ENCODE data around the gene PDIA5.

The PDIA5 gene

DNA sequence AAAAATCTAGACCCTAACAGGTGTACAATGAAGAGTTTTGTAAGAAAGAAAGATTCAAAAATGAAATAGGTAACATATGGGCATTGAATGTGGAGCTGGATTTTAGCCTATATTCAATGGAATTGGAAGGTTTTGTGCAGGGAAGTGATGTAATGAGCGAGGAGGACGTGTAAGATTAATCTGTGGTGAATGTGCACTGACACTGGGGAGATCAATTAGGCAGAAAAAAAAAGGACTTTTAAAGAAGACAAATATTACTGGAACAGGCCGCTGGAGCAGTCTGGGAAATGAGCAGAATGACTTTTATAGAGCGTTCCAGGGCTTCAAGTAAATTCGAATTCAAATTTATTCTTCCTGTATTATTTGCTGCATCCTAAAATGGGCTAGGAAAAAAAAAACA lies 55.2 kb downstream of the PDIA5 start:
- no peak for DNase-seq

DNA sequence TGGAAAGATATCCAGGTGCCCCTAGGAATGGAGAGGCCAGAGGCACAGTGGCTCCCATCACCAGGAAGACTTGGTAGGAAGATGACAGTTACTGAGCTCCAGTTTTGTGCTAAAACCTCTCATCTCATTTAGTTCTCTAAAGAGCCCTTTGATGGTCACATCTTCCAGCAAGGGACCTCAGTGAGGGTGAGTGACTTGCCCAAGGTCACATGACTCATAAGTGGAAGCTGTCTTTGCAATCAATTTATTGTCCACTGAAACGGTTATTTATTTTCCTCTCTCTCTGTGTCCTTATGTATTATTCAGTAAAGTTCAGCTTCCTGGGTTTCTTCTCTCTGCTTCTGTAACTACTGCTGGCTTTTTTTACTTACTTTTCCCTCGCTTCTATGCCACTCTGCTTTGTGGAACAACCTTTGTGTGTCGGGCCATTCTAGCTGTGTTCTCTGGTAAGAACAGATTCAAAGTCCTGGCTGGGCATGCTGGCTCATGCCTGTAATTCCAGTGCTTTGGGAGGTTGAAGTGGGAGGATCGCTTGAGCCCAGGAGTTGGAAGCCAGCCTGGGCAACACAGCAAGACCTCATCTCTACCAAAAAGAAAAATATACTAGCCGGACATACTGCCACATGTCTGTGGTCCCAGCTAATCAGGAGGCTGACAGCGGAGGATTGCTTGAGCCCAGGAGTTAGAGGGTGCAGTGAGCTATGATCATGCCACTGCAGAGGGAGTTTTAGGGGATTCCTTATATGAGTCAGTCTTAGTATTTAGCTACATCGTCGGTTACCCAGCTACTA lies 55.9 kb downstream of the PDIA5 start:
- no peak for DNase-seq

DNA sequence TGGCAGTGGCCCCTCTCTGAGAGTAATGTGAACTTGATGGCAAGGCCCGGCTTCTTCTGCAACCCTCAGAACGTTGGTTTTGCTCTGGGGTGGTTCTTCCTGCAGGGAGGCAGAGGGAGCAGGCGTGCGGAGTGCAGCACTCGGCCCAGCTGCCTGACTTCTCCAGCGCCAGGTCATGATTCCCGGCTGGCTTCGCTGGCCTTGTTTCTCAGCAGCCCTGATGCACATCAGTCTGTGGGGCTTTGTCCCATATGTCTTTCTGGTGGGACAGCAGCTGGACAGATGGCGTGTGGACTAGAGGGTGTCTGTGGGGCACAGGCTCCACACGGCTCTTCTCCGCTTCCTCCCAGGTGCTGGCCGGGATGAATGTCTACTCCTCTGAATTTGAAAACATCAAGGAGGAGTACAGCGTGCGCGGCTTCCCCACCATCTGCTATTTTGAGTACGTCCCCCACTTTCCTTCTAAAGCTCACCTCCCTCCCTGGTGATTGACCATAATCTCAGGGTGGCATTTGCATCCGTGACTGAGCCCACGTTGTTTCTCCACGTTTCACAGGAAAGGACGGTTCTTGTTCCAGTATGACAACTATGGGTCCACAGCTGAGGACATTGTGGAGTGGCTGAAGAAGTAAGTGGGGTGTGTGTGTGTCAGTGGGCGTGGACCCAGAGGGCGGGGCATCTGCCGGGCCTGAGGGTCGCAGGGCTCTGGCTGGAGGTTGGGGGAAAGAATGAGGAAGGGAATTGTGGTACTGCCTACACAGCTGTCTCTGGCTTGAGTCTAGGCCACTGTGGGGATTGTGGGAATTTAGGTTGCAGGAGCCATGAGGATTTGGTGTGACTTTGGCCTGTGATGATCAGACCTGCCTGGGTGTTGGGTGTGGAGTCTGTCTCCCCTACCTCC lies 57.1 kb downstream of the PDIA5 start:
- DNase-seq, result no peak

DNA sequence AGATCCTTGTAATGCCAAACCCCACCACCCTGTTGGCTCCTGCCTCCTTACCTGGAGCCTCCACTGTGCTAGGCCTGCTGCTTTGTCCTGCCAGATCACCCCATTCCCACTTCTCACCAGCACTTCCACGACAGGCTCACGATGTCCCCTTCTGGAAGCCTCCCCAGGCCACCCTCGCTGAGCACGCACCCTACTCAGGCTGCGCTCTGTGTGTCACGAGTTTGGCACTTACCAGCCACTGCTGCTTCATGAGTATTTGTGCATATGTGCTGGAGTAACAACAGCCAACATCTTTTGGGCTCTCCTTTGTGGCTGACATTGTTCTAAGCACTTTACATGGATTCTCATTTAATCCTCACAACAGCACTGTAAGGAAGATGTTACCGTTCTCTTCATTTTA lies 58.1 kb downstream of the PDIA5 start:
- DNase-seq, result no peak

DNA sequence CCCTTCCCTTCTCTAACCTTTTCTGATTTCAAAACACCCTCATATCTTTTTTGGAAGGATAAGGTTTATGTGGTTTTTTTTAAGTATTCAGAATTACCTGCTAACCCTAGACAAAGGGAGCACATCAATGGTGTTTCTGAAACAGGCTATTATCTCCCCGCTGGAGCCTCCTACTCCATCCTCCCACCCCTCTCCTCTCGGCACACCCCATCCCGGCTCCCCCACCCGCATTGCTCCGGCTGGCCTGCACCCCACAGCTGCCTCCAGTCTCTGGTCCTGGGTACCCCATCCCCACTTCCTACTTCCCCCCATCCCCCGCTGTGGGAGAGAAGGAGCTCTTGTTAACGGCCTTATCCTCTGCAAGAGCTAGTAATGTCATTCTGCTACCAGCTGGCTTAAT lies 59.2 kb downstream of the PDIA5 start:
- no peak for DNase-seq

DNA sequence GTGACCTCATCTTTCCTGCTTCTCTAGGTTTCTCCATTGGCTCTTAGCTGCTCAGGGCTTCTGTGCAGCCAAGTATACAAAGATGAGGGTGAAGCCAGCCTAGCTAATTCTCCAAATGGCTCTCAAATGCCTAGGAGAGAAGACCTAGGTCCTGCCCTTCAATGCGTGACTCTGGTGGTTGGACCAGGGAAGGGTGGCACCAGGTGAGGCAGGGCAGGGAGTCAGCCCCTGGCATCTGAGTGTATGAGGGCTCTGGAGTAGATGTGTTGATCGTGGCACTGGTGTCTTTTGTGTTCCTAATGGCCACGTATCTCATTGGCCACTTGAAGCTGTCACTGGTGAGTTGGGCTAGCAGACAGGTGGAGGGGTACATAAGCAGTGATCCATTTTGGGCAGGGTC lies 59.8 kb downstream of the PDIA5 start:
- DNase-seq, result no peak

DNA sequence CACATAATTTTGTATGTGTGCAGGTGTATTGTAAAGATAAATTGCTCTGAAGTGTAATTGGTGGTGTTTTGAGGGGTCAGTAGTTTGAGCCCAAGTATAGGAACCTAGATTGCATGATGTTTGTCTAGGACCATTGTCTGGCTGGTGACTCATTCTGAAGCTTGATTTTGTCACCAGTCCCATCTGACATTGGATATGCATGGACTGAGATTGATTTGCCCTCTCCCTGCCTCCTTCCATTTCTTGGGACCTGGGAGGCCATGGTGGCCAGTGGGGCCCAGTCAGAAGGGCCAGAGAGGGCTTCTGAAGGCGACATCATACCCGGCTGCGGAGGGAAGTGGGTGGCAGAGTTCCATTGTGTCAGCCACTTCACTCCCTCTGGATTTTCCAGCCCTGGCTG lies 62.3 kb downstream of the PDIA5 start:
- no peak for DNase-seq

DNA sequence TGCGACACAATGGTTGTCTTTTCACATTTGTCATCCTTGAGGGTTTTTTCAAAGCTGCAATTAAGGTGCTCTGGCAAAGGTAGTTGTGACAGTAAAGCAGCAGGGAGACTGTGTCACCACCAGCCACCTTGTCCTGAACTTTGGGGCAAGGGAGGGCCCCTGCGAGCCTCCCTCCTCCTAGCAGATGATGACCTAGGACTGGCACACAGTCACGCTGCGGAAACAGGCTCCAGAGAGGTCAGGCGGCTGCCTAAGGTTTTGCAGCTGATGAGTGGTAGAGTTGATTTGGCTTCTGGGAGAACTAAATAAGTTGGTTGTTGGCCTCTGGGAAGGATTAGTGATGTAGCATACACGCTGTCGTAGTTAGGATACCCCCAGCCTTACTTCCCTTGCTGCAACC lies 62.7 kb downstream of the PDIA5 start:
- no peak for DNase-seq

DNA sequence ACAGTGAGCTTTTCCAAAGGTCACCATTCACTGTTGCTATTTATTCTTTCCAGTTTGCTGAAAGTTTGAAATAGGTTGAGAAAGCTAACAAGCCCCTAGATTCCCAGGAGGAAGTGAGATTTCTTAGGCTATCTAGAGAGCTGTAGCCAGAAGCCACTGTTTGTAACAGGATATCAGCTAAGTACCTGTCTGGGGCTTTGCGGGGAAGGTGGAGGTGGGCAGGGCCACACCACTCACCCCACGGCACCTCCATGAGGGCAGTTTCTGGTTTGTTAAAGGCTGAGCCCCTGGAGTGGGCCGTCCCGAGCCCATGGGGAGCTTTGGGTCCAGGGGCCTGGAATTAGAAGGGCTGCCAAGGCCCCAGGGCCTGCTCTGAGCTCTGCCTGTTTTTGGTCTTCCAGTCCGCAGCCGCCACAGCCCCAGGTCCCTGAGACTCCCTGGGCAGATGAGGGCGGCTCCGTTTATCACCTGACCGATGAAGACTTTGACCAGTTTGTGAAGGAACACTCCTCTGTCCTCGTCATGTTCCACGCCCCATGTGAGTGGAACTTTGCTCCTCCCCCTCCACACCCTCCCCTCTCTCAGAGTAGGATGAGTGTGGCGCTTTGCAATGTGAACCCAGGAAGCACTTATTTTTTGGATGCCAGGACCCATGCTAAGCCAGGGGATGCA lies 63.4 kb downstream of the PDIA5 start:
- no peak for DNase-seq

DNA sequence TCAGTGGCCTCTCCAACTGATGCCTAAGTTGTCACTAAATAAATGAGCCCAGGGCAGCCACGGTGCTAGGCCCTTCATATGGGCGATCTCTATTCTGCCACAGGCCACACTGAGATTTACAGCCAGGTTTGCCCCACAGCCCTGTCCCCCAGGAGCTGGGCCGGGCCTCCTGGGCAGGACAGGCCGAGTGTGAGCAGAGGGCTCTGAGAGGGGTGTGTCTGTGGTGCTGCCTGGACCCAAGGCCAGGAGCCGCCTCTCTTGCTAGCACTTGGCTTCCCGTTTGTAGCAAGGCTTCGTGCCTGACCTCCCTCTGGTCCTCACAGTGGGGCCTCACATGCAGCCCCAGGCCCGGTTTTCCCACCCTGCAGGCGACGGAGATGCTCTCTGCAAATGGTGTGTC lies 67.8 kb downstream of the PDIA5 start:
- no peak for DNase-seq

DNA sequence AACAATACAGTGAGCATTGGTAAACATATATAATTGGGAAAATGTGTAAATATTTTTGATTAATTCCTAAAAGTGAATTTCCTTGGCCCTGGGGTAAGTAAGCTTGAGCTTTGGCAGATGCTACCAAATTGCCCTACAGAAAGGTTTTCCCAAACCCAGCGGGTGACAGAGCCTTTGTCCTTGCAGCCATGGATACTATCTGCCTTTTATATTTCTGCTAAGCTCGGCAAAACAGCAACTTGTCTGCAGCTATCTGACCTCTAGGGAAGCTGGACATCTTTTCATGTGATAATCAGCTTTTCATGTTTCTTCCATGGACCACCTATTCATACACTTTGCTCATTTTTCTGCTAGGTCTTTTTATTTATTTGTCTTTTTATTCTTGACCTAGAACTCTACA lies 70.2 kb downstream of the PDIA5 start:
- no peak for DNase-seq

DNA sequence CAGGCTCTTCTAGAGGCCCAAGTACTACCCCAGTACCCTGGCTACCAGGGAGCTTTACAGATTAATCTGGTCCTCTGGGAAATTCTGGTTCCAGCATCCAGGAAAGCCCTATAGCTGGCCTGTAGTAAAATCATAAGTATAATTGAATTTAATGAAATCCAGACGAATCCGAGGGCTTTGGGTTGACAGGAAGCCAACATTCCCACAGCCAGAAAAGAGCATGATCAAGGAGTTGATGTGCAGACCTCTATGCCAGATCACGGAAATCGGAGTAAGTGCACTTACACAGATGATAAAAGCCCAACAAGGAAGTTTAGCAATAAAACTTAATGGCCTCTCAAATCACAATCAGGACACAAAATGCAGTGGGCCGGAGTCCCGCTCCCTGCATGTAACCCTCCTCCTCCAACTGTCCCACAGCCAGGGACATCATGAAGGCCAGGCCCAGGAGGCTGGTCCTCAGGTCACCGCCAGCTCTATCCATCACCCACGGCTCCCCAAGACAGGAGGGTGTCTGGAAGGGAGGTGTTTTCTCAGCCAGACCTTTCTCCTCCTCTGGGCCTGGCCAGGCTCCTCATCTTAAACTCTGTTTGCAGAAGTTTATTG lies 72.1 kb downstream of the PDIA5 start:
- no peak for DNase-seq

DNA sequence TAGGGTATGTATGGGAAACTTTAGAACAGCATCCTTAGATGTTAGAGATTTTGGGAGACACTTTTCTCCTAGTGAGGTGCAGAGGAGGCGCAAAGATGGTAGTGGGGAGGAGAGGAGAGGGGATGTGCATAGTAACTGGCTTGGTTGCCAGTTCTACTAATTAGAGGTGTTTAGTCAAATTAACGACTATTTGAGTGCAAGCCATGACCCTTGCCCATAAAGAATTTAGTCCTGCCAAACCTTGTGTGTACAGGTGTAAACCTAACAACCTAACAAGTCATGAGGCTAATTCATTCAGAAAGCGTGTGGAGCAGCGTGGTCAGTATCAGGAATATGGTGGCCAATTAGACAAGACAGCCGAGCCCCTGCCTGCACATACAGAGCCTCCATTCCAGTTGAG lies 72.7 kb downstream of the PDIA5 start:
- no peak for DNase-seq

DNA sequence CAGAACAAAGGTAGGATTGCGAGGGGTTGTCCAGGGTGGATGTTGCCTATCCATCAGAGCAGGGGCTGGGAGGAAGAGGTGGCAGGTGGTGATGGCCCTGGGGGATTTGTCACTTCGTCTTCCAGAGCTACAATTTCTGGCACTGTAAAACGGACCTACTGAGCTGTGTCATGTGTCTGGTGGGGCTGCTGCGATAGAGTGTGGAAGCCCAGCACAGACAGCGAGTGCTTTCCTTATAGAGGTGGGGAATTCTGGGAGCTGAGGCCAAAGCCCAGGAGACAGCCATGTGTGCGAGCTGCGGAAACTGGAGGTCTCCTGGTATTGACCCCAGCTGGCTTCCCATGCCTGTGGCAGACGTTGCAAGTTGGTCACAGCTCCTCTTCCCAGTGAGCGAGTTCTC lies 73.7 kb downstream of the PDIA5 start:
- no peak for DNase-seq

DNA sequence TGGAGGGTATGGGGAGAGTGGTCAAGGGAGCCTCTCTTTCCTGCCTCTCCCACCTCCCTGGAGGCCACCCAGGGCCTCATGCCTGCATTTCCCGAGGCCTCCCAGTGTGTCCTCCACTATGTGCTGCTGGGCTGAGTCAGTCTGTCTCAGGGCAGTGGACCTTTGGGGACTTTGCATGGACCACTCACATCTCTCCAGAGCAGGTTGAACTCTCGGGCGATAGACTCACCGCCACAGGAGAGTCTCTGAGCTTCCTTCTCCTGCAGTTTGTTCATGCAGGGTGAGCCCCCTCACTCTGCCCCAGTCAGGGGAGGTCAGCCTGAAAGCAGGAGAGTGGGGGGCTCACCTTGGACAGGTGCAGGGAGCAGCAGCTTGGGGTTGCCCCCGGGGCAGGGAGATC lies 74.5 kb downstream of the PDIA5 start:
- no peak for DNase-seq

DNA sequence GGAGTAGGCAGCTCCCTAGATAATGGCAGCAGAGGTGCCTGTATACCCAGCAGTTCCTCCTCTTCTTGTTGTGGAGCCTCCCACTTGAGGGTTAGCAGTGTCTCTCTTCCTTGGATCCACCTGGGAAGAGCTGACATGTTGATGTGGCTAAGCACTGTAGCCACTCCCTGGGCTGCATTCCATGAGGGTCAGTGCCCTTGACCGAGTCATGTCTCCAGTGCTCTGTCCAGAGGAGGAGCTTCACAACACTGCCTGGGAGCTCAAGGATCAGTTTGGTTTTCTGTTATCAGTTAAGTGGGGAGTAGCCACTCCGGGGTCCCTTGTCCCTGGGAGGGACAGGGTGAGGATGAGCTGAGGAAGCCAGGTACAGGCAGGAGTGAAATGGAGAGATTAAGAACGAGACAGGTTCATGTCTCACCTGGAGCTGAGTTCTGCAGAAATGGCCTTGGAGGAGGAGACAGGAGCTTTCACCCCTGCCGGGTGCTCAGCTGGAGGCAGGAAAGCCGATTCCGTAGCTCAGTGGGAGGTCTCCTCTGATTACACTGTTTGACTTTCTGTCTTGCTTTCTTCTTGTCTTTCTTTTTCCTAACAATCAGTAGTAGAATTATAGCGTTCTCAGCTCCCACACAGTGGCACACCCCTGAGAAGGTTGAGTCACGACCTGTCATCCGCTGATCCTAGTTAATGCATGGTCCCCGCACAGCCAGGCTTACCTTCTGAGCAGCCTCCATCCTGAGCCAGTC lies 77.0 kb downstream of the PDIA5 start:
- peak; percentile 65 for DNase-seq

DNA sequence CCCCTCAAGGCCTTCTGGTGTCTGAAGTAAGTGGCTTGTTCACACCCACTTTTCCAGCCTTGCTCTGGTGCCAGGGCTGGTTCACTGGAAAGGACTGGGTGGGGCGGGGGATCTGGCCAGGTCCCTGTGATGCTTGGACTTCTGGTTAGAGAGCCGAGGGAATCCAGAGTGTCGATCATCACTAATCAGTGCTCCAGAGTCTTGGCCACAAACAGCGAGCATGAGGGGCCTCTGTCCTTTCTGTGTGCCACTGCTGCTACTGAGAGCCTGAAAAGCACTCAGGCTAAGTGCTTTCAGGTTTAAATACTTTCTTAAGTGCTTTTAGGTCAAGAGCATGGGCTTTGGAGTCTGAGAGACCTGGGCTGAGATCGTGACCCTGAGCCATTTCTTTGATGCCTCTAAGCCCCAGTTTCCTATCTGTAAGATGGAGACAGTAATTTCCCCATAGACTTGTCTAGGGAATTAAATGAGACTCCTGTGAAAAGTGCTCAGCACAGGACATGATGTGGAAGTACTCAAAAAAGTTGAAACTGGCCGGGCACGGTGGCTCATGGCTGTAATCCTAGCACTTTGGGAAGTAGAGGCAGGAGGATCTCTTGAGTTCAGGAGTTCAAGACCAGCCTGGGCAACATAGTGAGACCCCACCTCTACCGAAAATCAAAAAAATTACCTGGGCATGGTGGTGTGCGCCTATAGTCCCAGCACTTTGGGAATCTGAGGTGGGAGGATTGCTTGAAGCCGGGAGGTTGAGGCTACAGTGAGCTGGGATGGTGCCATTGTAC lies 81.1 kb downstream of the PDIA5 start:
- no peak for DNase-seq

DNA sequence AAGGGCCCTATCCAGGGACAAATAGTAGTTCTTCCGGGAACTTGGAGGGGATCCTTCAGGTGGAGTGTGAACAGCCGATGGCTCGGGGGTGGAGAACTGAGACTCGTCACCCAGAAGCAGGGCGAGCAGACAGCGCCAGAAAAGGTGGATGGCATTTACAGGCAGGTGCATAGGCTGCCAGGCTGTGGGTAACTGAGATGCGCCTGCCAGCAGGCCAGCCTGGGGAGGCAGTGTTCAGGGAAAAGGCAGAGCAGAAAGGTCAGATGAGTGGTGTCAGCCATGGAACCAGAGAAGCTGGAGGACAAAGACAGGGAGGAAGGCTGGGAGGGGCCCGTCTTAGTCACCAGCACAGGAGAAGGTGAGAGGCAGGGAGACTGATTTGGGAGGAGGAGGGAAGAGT lies 81.9 kb downstream of the PDIA5 start:
- no peak for DNase-seq

DNA sequence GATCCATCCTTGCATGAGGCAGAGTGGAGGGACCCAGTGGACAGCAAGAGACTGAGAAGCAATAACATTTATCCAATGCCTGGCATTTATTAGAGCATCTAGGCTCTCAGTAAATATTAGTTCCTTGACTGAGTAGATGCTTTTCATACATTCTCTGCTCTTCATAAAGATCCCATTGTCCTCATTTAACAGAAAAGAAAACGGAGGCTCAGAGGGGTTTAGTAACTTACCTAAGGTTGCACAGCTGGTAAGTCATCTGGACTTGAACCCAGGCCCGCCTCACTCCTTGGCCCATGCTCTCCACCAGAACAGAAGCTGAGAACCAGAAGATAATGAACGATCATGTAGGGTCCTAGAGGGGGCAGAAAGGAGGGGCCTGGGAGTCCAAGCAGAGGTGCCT lies 82.7 kb downstream of the PDIA5 start:
- DNase-seq, result no peak

DNA sequence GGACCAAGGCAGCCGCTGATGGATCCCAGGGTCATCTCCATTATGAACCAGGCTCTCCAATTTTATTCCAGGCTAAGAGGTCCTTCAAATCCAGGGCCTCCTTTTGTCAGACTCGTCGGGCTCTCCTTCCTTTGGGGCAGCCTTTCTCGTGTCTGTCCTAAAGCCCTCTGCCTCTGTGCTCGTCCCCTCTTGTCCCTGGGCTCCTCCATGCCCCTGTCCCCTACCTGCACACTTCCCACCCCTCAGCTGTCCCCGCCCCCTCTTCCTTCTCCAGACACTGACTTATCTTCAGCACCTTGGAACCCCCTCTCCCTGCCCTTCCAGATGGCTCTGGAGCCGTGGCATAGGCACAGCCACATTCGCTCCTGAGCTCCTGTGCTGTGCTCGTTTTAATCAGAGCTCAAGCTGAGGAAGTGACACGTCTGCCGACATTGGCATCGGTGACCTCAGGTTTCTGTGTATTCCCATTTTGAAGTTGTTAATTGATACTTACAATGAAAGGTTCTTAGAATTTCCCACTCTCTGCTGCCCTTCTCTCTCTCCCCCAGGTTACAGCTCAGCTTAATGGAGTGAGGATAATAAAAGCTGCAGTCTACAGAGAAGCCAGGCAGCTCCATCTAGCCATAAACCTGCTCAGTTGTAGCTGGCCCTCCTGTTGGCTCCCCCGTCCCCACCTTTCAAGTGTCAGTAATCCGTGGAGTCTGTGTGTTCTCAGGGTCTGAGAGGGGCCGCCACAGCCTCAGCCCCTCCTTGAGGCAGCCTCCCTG lies 83.8 kb downstream of the PDIA5 start:
- DNase-seq, result no peak

DNA sequence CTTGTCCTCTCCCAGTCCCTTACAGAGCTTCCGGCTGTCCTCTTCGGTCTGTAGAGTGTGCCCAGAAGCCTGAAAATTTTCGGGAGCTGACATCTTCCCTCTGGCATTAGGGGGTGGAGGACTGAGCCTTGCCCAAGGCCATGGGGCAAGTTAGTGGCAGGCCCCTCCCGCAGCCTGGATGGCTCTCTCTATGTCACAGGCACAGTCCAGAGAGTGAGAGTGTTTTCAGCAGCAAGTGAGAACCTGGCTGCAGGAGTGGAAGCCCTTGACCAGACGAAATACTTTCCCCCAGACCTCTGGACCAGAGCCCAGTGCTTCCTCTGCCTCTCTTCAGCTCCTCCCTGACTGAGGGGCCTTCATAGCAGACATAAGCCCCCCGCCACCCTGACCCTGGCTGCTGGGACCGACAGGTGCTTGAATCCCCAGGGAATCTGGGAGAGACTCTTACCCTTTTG lies 84.5 kb downstream of the PDIA5 start:
- no peak for DNase-seq
